Neutrophil (primary cell): Measurements from ENCODE around the gene SF3B5.

ENCODE experiments used
- H3K27ac ChIP-seq: fragments of 200-600 bp; sonication (generic); 2 replicates; pipeline ENCODE4 v1.5.1; 2016; ENCODE audit warnings: mild to moderate bottlenecking, moderate library complexity
- H3K27me3 ChIP-seq: fragments of 200-600 bp; sonication (generic); 2 replicates; pipeline ENCODE4 v1.6.0; 2016; ENCODE audit warnings: mild to moderate bottlenecking
- H3K36me3 ChIP-seq: fragments of 200-600 bp; sonication (generic); 2 replicates; pipeline ENCODE4 v1.5.1; 2017
- H3K4me1 ChIP-seq, 2 experiments: fragments of 200-600 bp in 1 of 2; sonication (generic) in 1 of 2; 1 replicate in 1 of 2; 2 replicates in 1 of 2; pipeline versions ENCODE4 v1.5.1 to v1.6.1; 2013 to 2016; ENCODE audit warnings: low read depth in 1 of 2, low read length in 1 of 2, mild to moderate bottlenecking in 1 of 2, moderate library complexity in 1 of 2; ENCODE audit not compliant: control insufficient read depth in 1 of 2, insufficient read depth in 1 of 2
- H3K4me3 ChIP-seq, 2 experiments: fragments of 200-600 bp in 1 of 2; sonication (generic) in 1 of 2; 1 replicate in 1 of 2; 2 replicates in 1 of 2; pipeline ENCODE4 v1.5.1; 2013 to 2016; ENCODE audit warnings: low read depth in 1 of 2, low read length in 1 of 2, mild to moderate bottlenecking in 1 of 2, moderate library complexity in 1 of 2
- H3K9me3 ChIP-seq: fragments of 200-600 bp; sonication (generic); 2 replicates; pipeline ENCODE4 v1.5.1; 2016
- CTCF ChIP-seq: fragments of 200-600 bp; sonication (generic); IDR thresholded peaks from 2 replicates; pipeline ENCODE4 v1.5.1; 2016; ENCODE audit warnings: antibody characterized with exemption

The SF3B5 gene

GRCh38 chr6:144140867-144141266 lies 45.5 kb upstream of the SF3B5 start:
- Histone ChIP-seq H3K4me3 (peak overlapping the region; percentile 62 to 81), H3K27ac (peak overlapping the region; percentile 88), H3K4me1 (peaks cover 77% of the 10 kb centered on the region in 2 experiments), H3K9me3 (no peaks in the 10 kb centered on the region), H3K36me3 (no peaks in the 10 kb centered on the region), H3K27me3 (no peaks in the 10 kb centered on the region)
- no peak for TF ChIP-seq CTCF

GRCh38 chr6:144139817-144140216 lies 44.4 kb upstream of the SF3B5 start:
- peak overlapping the region; percentile 88 for H3K27ac ChIP-seq
- peak overlapping the region; percentile 62 to 81 for H3K4me3 ChIP-seq
- no peaks in the 10 kb centered on the region for H3K27me3 ChIP-seq
- TF ChIP-seq CTCF, result no peak
- H3K36me3 ChIP-seq, result no peaks in the 10 kb centered on the region
- no peaks in the 10 kb centered on the region for H3K9me3 ChIP-seq
- H3K4me1 ChIP-seq, result peaks cover 69 to 70% of the 10 kb centered on the region in 2 experiments

GRCh38 chr6:144138542-144138941 lies 43.2 kb upstream of the SF3B5 start:
- Histone ChIP-seq H3K36me3 (no peaks in the 10 kb centered on the region), H3K27me3 (no peaks in the 10 kb centered on the region), H3K4me3 (no peak overlapping the region), H3K27ac (peak overlapping the region; percentile 88), H3K9me3 (no peaks in the 10 kb centered on the region), H3K4me1 (peaks cover 56 to 58% of the 10 kb centered on the region in 2 experiments)
- no peak for TF ChIP-seq CTCF

- no peak for TF ChIP-seq CTCF
- H3K27me3 ChIP-seq, result no peaks in the 10 kb centered on the region
- H3K9me3 ChIP-seq, result no peaks in the 10 kb centered on the region
- no peak overlapping the region for H3K27ac ChIP-seq
- H3K4me3 ChIP-seq, result no peak overlapping the region
- H3K4me1 ChIP-seq, result peaks cover 26 to 33% of the 10 kb centered on the region in 2 experiments
- no peaks in the 10 kb centered on the region for H3K36me3 ChIP-seq
These were observed 39.4 kb upstream of the SF3B5 start for GRCh38 chr6:144134737-144135136.

- H3K4me1 ChIP-seq, result peaks cover 26 to 33% of the 10 kb centered on the region in 2 experiments
- no peak overlapping the region for H3K27ac ChIP-seq
- no peak overlapping the region for H3K4me3 ChIP-seq
- no peaks in the 10 kb centered on the region for H3K9me3 ChIP-seq
- no peaks in the 10 kb centered on the region for H3K27me3 ChIP-seq
- no peaks in the 10 kb centered on the region for H3K36me3 ChIP-seq
- TF ChIP-seq CTCF, result no peak
These were observed 38.8 kb upstream of the SF3B5 start for GRCh38 chr6:144134176-144134575.
